Measurements from ENCODE around the gene MMP21. TPM values are rescaled to one million over a fixed set of nuclear protein-coding genes. Genes with fewer than 3 reads are reported as not detected.

MMP21 gene
- total and polyA plus RNA-seq, 10 donors, result 0.09 to 0.68 (median 0.30) TPM; not detected in 2

- no peaks in the 10 kb centered on the region for H3K9me3 ChIP-seq
- H3K27ac ChIP-seq, result no peak overlapping the region
- H3K4me1 ChIP-seq, result no peaks in the 10 kb centered on the region
- H3K4me3 ChIP-seq, result no peak overlapping the region
- intact Hi-C loops (cut with DNase I; ENCODE audit: low total_unique reads), result no loop called here
- TF ChIP-seq POLR2A (IDR thresholded peaks at IDR 0.05) (no peak), POLR2AphosphoS5 (IDR thresholded peaks at IDR 0.05) (no peak), CTCF (IDR thresholded peaks at IDR 0.05 in 8 of 11, conservative IDR thresholded peaks at IDR 0.05 in 3 of 11) (no peak)
- H3K36me3 ChIP-seq, result peaks cover 0 to under 1% (median 0%) of the 10 kb centered on the region in 6 donors
- 89 to 95% (median 92%) methylated on average over 30 to 32 of the region's 32 CpGs for WGBS, 5 donors
- DNase-seq, result no peak
- peaks cover 0 to 21% (median 0%) of the 10 kb centered on the region in 7 donors for H3K27me3 ChIP-seq (replicated peaks in 1 of 7)
These were observed 935 bp downstream of the MMP21 start for GRCh38 chr10:125774581-125775191.

GRCh38 chr10:125773687-125774543 lies 1.7 kb downstream of the MMP21 start:
- Histone ChIP-seq H3K27me3 (replicated peaks in 1 of 7) (peaks cover 0 to 21% (median 0%) of the 10 kb centered on the region in 7 donors), H3K4me1 (no peaks in the 10 kb centered on the region), H3K9me3 (no peaks in the 10 kb centered on the region), H3K27ac (no peak overlapping the region), H3K4me3 (peak overlapping the region in 1 of 8 donors; percentile 9), H3K36me3 (peaks cover 0 to 8% (median 0%) of the 10 kb centered on the region in 6 donors)
- TF ChIP-seq POLR2A (IDR thresholded peaks at IDR 0.05) (no peak), CTCF (IDR thresholded peaks at IDR 0.05 in 8 of 11, conservative IDR thresholded peaks at IDR 0.05 in 3 of 11) (no peak), POLR2AphosphoS5 (IDR thresholded peaks at IDR 0.05) (no peak)
- WGBS, 5 donors, result 66 to 94% (median 76%) methylated on average over 19 to 75 of the region's 75 CpGs
- intact Hi-C loops (cut with DNase I; ENCODE audit: low total_unique reads), result no loop called here
- no peak for DNase-seq

GRCh38 chr10:125772864-125773180 lies 2.8 kb downstream of the MMP21 start:
- intact Hi-C loops (cut with DNase I; ENCODE audit: low total_unique reads), result no loop called here
- H3K4me1 ChIP-seq, result no peaks in the 10 kb centered on the region
- WGBS, 5 donors, result 92 to 96% (median 94%) methylated on average over 11 of the region's 11 CpGs
- H3K36me3 ChIP-seq, result peaks cover 0 to 12% (median 0%) of the 10 kb centered on the region in 6 donors
- TF ChIP-seq POLR2AphosphoS5 (IDR thresholded peaks at IDR 0.05), result no peak
- no peak for TF ChIP-seq POLR2A (IDR thresholded peaks at IDR 0.05)
- TF ChIP-seq CTCF (IDR thresholded peaks at IDR 0.05 in 8 of 11, conservative IDR thresholded peaks at IDR 0.05 in 3 of 11), result no peak
- H3K9me3 ChIP-seq, result no peaks in the 10 kb centered on the region
- DNase-seq, result no peak
- H3K27me3 ChIP-seq (replicated peaks in 1 of 7), result peaks cover 0 to 21% (median 0%) of the 10 kb centered on the region in 7 donors
- no peak overlapping the region for H3K4me3 ChIP-seq
- H3K27ac ChIP-seq, result no peak overlapping the region
